Common myeloid progenitor, CD34-positive (primary cell): ENCODE data around the gene CACNA2D4.

Experiments
- CTCF ChIA-PET: fragments of 350-600 bp; sonication (Branson Sonifier 250); formaldehyde crosslinking; loops from one replicate; lab custom pipeline; 2021; ENCODE audit warnings: antibody characterized with exemption; lab: Charles Lee
- POLR2A ChIA-PET: fragments of 350-600 bp; sonication (Branson Sonifier 250); formaldehyde crosslinking; loops from one replicate; lab custom pipeline; 2021; ENCODE audit warnings: antibody characterized with exemption; lab: Charles Lee
- DNase-seq, 3 donors: peaks; one replicate each; pipeline versions ENCODE4 v3.0.0 to v3.0.0-alpha.2; 2013
- H3K27ac ChIP-seq, 2 experiments: 1 replicate in 1 of 2; 2 replicates in 1 of 2; pipeline ENCODE4 v1.7.0; 2013; ENCODE audit warnings: inconsistent platforms in 2 of 2, low read length in 2 of 2, mild to moderate bottlenecking in 2 of 2, low read depth in 1 of 2, moderate library complexity in 1 of 2; ENCODE audit not compliant: severe bottlenecking in 2 of 2, insufficient read depth in 1 of 2, poor library complexity in 1 of 2
- H3K27me3 ChIP-seq, 5 experiments: replicated peaks in 2 of 5; 1 replicate in 3 of 5; 2 replicates in 2 of 5; pipeline versions ENCODE4 v1.6.1 to v1.7.0; 2013; ENCODE audit warnings: low read length in 4 of 5, mild to moderate bottlenecking in 2 of 5, moderate library complexity in 2 of 5, inconsistent platforms in 1 of 5; ENCODE audit not compliant: insufficient read depth in 5 of 5, control insufficient read depth in 4 of 5
- H3K36me3 ChIP-seq, 4 experiments: 1 replicate in 2 of 4; 2 replicates in 2 of 4; pipeline versions ENCODE4 v1.6.1 to v1.7.0; 2013; ENCODE audit warnings: low read length in 3 of 4, control low read depth in 1 of 4, mild to moderate bottlenecking in 1 of 4; ENCODE audit not compliant: control insufficient read depth in 4 of 4, insufficient read depth in 4 of 4
- H3K4me1 ChIP-seq, 4 experiments: 1 replicate in 3 of 4; 2 replicates in 1 of 4; pipeline versions ENCODE4 v1.6.1 to v1.7.1; 2013; ENCODE audit warnings: low read length in 3 of 4, mild to moderate bottlenecking in 3 of 4, control low read depth in 1 of 4, inconsistent platforms in 1 of 4, moderate library complexity in 1 of 4; ENCODE audit not compliant: control insufficient read depth in 4 of 4, insufficient read depth in 4 of 4; ENCODE audit errors: control extremely low read depth in 1 of 4
- H3K4me3 ChIP-seq, 7 experiments: 1 replicate in 4 of 7; 2 replicates in 3 of 7; pipeline versions ENCODE4 v1.5.1 to v1.7.0; 2013; ENCODE audit warnings: mild to moderate bottlenecking in 7 of 7, low read length in 6 of 7, moderate library complexity in 6 of 7, inconsistent platforms in 2 of 7, low read depth in 2 of 7, control low read depth in 1 of 7; ENCODE audit not compliant: insufficient read depth in 4 of 7, control insufficient read depth in 1 of 7; ENCODE audit errors: extremely low read depth in 1 of 7
- H3K9me3 ChIP-seq, 5 experiments: 1 replicate in 4 of 5; 2 replicates in 1 of 5; pipeline versions ENCODE4 v1.6.1 to v1.7.1; 2013; ENCODE audit warnings: low read length in 4 of 5, mild to moderate bottlenecking in 2 of 5, inconsistent platforms in 1 of 5, low read depth in 1 of 5, moderate library complexity in 1 of 5; ENCODE audit not compliant: control insufficient read depth in 4 of 5, insufficient read depth in 2 of 5; ENCODE audit errors: control extremely low read depth in 1 of 5
- WGBS: methylation state at CpG from one replicate; pipeline ENCODE4 v1.1.5; 2013; ENCODE audit not compliant: insufficient coverage; 5-methylcytosine and 5-hydroxymethylcytosine counted together

CACNA2D4 gene

DNA sequence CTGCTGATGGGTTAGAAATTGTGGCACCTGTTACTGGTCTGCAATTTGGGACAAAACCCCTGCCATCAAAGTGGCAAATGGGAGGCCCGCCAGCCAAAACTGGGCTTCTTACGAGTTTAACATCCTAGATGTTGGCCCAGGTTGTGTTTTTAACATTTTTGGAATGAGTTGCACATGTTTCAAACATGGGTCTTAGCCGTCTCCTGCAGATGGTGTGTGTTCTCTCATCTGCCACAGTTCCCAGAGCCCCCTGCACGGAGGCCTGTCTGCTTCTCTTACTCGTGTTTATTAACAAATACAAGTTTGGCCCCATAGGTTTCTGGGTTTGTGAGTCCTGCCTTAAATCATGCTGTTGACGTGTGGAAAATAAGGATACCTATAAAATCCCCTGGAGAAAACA lies 46.5 kb downstream of the CACNA2D4 start:
- H3K27me3 ChIP-seq, result no peaks in the 10 kb centered on the region
- POLR2A ChIA-PET, result no interaction called here
- no peaks in the 10 kb centered on the region for H3K36me3 ChIP-seq
- peaks cover 0 to 10% (median 6%) of the 10 kb centered on the region in 5 experiments for H3K9me3 ChIP-seq
- DNase-seq, result no peak
- H3K4me3 ChIP-seq, result no peak overlapping the region
- CTCF ChIA-PET, result no interaction called here
- WGBS, result 98% methylated on average over 5 of the region's 6 CpGs
- no peak overlapping the region for H3K27ac ChIP-seq
- no peaks in the 10 kb centered on the region for H3K4me1 ChIP-seq

DNA sequence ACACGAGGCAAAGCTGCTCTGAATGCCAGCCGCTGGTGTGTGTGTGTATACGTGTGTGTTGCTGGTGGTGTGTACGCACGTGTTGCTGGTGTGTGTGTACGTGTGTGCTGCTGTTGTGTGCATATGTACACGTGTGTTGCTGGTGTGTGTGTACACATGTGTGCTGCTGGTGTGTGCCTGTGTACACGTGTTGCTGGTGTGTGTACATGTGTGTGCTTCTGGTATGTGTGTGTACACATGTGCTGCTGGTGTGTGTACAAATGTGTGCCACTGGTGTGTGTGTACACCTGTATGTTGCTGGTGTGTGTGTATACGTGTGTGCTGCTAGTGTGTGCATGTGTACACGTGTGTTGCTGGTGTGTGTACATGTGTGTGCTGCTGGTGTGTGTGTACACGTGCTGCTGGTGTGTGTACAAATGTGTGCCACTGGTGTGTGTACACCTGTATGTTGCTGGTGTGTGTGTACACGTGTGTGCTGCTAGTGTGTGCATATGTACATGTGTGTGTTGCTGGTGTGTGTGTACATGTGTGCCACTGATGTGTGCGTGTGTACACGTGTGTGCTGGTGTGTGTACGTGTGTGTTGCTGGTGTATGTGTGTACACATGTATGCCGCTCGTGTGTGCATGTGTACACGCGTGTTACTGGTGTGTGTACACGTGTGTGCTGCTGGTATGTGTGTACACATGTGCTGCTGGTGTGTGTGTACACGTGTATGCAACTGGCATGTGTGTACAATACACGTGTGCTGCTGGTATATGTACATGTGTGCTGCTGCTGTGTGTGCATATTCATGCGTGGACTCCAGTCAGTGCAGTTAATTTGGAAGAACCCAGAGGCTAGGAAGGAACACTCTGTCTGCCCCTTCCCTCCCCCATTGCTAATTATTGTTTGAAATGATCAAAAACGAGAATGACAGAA lies 47.2 kb downstream of the CACNA2D4 start:
- no peaks in the 10 kb centered on the region for H3K4me1 ChIP-seq
- peaks cover 0 to 11% (median 6%) of the 10 kb centered on the region in 5 experiments for H3K9me3 ChIP-seq
- WGBS, result 92% methylated on average over 19 of the region's 24 CpGs
- H3K27ac ChIP-seq, result no peak overlapping the region
- no peaks in the 10 kb centered on the region for H3K36me3 ChIP-seq
- no peak for DNase-seq
- ChIA-PET CTCF (no interaction called here), POLR2A (no interaction called here)
- no peaks in the 10 kb centered on the region for H3K27me3 ChIP-seq
- H3K4me3 ChIP-seq, result no peak overlapping the region

DNA sequence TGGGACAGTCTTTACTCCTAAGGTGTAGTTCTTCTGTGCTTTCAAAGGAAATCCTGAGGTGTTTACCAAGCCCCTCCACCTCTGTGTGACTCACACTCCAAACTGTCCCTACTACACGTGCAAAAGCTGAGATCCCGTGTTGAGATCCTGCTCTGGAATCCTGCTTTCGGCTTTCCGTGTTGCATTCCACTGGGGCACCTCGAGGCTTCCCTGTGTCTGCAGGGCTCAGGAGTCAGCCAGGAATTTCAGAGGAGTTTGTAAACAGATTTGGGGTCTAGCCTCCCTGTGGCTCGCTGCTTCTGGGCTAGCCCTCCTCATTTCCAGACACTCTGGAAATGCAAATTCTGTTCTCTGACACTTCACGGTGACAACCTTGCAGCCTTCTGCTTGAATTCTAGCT lies 48.4 kb downstream of the CACNA2D4 start:
- peaks cover 0 to 9% (median 3%) of the 10 kb centered on the region in 5 experiments for H3K27me3 ChIP-seq
- no peak overlapping the region for H3K4me3 ChIP-seq
- 84% methylated on average over 7 of the region's 7 CpGs for WGBS
- no peaks in the 10 kb centered on the region for H3K36me3 ChIP-seq
- H3K9me3 ChIP-seq, result peaks cover 0 to 15% (median 9%) of the 10 kb centered on the region in 5 experiments
- no peaks in the 10 kb centered on the region for H3K4me1 ChIP-seq
- ChIA-PET CTCF (interaction anchor here (1.0 kb wide), 1 partner anchor 14 kb away, joined by 3 read pairs; no protein-coding TSS in a partner anchor), POLR2A (no interaction called here)
- no peak for DNase-seq
- H3K27ac ChIP-seq, result no peak overlapping the region

DNA sequence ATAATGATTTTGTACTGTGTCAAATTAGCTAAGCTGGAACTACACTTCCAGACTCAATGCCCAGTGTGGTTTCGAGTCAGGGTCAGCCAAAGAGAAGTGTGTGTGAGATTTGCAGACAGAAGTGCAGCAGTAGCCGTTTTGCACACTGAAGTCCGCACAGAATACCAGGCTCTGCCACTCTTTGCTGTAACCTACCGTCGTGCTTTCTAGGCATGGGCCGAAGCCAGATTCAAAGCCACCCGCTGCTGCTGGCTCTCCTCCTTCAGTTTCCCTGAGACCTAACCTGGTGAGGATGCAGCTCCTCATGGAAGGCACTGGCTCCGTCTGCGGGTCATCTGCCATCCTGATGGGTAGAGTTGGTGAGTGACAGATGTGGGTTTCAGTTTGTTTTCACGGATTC lies 49.3 kb downstream of the CACNA2D4 start:
- Histone ChIP-seq H3K27me3 (peaks cover 0 to 18% (median 8%) of the 10 kb centered on the region in 5 experiments), H3K9me3 (peaks cover 0 to 24% (median 9%) of the 10 kb centered on the region in 5 experiments), H3K36me3 (no peaks in the 10 kb centered on the region), H3K4me3 (no peak overlapping the region), H3K4me1 (no peaks in the 10 kb centered on the region), H3K27ac (no peak overlapping the region)
- ChIA-PET POLR2A (no interaction called here), CTCF (interaction anchor here (1.0 kb wide), 1 partner anchor 13 kb away, joined by 3 read pairs; no protein-coding TSS in a partner anchor)
- 98% methylated on average over 4 of the region's 10 CpGs for WGBS
- DNase-seq, result no peak

DNA sequence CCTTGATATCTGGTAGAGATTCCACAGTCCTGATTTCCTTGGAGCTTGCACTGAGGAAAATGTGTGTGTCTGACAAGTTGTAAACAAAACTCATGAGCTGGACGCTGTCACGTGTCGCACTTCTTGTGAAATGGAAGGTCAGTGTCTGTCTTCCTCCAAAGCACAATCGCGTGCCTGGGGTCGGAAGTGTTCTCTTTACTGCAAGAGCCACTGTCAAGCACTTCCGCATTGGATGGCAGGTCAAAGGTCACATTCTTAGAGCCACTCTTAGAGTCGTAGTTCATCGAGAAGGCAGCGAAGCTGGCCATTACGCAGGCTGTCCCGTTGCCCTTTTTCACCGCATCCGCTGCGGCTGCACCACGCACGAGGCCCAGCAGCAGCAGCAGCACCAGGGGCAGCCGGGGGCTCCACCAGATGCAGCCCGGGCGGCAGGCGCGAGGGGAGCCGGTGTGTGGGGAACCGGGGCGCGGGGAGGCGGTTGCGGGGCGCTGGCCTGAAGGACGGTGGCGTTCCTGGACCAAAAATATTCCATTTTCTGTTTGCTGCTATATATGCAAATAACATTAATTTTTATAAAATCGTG lies 53.1 kb downstream of the CACNA2D4 start:
- 96% methylated on average over 19 of the region's 32 CpGs for WGBS
- Histone ChIP-seq H3K36me3 (no peaks in the 10 kb centered on the region), H3K4me3 (no peak overlapping the region), H3K27ac (no peak overlapping the region), H3K9me3 (peaks cover 0 to 27% (median 9%) of the 10 kb centered on the region in 5 experiments), H3K27me3 (peaks cover 0 to 30% (median 10%) of the 10 kb centered on the region in 5 experiments), H3K4me1 (no peaks in the 10 kb centered on the region)
- DNase-seq, result no peak
- ChIA-PET CTCF (no interaction called here), POLR2A (no interaction called here)

DNA sequence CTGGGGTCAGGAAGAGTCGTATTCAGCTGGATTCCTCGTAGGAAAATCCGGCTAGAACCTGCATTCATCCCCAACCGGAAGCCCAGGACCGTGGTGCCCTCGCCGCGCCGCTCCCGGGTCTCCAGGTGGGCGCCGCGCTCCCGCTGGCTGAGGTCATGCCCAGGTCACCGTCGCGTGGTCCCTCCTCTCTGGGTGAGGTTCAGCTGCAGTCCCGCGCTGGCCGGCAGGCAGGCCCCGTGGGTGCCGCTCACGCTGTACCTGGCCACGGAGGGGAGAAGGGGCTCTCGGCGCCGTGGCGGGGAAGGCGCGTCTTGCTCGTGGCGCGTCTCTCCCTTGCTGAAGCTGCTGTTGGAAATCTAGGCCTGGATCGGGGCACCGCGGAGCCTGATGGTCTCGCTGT lies 53.6 kb downstream of the CACNA2D4 start:
- Histone ChIP-seq H3K27ac (no peak overlapping the region), H3K9me3 (peaks cover 0 to 23% (median 9%) of the 10 kb centered on the region in 5 experiments), H3K4me1 (no peaks in the 10 kb centered on the region), H3K36me3 (no peaks in the 10 kb centered on the region), H3K27me3 (peaks cover 0 to 30% (median 10%) of the 10 kb centered on the region in 5 experiments), H3K4me3 (no peak overlapping the region)
- CTCF ChIA-PET, result no interaction called here
- DNase-seq, result no peak
- 57% methylated on average over 25 of the region's 37 CpGs for WGBS
- POLR2A ChIA-PET, result no interaction called here

DNA sequence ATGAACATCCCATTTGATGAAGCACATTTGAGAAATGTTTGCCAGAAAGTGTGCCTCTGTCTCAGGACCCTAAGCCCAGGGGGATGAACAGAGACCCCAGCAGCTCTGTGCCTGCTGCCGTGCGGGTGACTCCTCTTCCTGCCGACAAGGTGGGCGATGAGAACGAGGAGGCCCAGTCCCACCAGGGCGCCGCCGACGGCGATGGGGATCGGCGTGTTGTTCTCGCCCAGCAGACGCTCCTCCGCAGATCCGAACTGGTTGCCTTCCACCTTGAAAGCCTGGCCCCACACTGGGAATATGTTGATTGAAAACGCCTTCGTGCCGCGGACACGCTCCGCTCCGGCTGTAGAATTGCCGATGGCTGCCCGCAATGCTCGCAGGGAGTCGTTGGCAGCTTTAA lies 54.0 kb downstream of the CACNA2D4 start:
- POLR2A ChIA-PET, result no interaction called here
- WGBS, result 54% methylated on average over 27 of the region's 27 CpGs

More for the DNA sequence above, 54.0 kb downstream of the CACNA2D4 start:
- CTCF ChIA-PET, result no interaction called here
- H3K27ac ChIP-seq, result no peak overlapping the region
- H3K36me3 ChIP-seq, result no peaks in the 10 kb centered on the region
- H3K4me3 ChIP-seq, result no peak overlapping the region
- no peaks in the 10 kb centered on the region for H3K4me1 ChIP-seq
- H3K27me3 ChIP-seq, result peaks cover 0 to 30% (median 10%) of the 10 kb centered on the region in 5 experiments
- DNase-seq, result no peak
- H3K9me3 ChIP-seq, result peaks cover 0 to 21% (median 9%) of the 10 kb centered on the region in 5 experiments
